ENCODE results near the gene UGGT2. TPM values are rescaled to one million over a fixed set of nuclear protein-coding genes. Genes with fewer than 3 reads are reported as not detected.
"Not testable (repeated sequence)": the region's sequence is repeated elsewhere in the genome, so short reads cannot be mapped to it uniquely, and the experiment has no call there.

The UGGT2 gene, protein sequence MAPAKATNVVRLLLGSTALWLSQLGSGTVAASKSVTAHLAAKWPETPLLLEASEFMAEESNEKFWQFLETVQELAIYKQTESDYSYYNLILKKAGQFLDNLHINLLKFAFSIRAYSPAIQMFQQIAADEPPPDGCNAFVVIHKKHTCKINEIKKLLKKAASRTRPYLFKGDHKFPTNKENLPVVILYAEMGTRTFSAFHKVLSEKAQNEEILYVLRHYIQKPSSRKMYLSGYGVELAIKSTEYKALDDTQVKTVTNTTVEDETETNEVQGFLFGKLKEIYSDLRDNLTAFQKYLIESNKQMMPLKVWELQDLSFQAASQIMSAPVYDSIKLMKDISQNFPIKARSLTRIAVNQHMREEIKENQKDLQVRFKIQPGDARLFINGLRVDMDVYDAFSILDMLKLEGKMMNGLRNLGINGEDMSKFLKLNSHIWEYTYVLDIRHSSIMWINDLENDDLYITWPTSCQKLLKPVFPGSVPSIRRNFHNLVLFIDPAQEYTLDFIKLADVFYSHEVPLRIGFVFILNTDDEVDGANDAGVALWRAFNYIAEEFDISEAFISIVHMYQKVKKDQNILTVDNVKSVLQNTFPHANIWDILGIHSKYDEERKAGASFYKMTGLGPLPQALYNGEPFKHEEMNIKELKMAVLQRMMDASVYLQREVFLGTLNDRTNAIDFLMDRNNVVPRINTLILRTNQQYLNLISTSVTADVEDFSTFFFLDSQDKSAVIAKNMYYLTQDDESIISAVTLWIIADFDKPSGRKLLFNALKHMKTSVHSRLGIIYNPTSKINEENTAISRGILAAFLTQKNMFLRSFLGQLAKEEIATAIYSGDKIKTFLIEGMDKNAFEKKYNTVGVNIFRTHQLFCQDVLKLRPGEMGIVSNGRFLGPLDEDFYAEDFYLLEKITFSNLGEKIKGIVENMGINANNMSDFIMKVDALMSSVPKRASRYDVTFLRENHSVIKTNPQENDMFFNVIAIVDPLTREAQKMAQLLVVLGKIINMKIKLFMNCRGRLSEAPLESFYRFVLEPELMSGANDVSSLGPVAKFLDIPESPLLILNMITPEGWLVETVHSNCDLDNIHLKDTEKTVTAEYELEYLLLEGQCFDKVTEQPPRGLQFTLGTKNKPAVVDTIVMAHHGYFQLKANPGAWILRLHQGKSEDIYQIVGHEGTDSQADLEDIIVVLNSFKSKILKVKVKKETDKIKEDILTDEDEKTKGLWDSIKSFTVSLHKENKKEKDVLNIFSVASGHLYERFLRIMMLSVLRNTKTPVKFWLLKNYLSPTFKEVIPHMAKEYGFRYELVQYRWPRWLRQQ (N-terminal part only)
- polyA plus RNA-seq (2013, experiment 1 of 2; ENCODE audit: insufficient read length) = 28.1 TPM
- polyA plus RNA-seq (2013, experiment 2 of 2; ENCODE audit: insufficient read length) = 32.4 TPM

GRCh38 chr13:96053003-96053703 is at the start of gene UGGT2:
Gene UGGT2, minus strand, starts transcription at chr13:96053401. Its CDS starts 89 bp downstream, at chr13:96053312.
- DNase-seq = peak; percentile 94

DNA sequence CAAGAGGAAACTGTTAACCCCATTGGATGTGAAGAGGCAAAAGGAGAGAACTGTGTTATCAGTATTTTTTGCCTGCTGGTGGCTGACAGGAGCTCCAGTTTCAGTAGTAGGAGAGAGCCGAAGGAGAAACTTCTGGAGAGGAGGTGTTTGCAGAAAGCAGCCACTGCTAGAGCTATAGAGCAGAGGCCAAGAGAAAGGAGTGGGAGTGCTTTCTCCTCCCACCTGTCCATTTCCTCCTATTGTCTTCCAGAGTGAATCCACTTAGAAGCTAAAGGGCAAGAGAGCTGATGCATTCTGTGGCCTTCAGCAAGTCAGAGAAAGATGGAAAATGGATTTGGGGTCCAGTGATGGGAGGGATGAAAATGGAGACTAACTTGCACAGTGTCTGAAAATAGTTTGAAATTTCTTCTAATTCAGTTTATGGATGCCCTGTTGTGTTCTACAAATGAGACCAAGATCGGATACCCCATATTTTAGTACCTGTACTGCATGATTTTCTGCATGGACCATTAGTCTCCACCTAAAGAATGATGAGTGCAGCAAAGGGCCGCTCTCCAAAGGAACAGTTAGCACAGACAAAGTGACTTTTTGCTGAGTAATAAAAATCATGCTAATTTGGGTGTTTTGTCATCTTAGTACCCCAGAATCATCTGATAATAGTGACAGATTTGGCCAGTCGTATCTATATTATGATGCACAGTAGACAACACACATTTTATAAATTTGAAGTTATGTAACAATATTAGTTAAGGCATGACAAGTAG is 47.4 kb upstream of the UGGT2 start:
- DNase-seq = no peak

GRCh38 chr13:96093296-96094006 is 40.2 kb upstream of the UGGT2 start:
- DNase-seq = no peak

- DNase-seq = no peak
Measured at GRCh38 chr13:96091164-96092117, 38.2 kb upstream of the UGGT2 start.

DNA sequence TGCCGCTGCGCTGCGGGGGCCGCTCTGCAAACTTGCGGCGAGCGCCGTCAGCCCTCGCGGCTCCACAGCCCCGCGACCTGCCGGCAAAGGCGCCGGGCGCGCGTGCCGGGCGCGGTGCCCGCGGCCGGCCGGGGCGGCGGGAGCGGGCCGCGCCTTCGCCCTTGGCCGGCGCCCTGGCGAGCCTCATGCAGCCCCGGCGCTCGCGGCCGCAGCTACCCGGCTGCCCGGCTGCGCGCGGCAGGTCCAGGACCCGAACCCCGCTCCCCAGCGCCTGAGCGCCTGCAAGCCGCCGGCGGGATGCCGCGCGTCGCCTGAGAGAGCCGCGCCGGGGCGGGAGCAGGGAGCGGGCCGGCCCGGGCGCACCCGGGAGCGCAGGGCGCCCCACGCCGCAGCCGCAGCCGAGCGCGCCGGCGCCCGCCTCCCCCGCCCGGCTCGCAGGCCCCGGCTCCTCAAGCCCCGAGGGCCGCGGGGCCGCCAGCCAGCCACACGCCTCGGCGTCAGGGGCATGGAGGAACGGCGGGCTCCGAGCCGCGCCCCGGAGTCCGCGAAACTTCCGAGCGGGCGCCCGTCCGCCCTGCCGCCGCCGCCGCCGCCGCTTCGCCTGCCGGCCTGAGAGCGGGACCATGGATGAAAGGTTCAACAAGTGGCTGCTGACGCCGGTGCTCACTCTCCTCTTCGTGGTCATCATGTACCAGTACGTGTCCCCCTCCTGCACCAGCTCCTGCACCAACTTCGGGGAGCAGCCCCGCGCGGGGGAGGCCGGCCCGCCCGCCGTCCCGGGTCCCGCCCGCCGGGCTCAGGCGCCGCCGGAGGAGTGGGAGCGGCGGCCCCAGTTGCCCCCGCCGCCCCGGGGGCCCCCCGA is 37.3 kb upstream of the UGGT2 start:
- peak; percentile 15 for DNase-seq

DNA sequence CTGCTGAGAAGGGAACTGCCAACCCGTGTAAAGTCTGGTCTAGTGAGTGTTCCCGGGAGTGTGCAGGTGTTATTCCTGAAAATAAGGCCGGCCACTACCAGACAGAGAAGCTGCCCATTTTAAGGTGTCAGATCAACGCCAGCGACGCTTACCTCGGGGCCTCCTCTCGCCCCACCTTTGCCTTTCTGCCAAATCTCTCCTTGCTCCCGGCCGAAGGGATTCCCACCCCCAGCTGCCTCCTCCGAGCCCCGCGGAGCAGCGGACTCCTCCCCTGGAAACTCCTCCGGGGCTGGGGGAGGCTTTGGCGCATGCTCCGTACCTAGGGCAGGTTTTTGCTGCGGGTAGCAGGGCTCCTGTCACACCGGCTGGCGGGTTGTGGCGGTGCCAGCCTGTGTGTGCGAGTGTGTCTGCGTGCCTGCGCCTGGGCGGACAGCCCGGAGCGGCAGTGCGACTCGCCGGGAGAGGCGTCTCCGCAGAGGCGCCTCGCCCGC is 36.6 kb upstream of the UGGT2 start, which contains the start of gene HS6ST3:
TSS of gene HS6ST3 (plus strand) at position 359 of the 491 bp plus-strand sequence.
- peak; percentile 3 for DNase-seq

DNA sequence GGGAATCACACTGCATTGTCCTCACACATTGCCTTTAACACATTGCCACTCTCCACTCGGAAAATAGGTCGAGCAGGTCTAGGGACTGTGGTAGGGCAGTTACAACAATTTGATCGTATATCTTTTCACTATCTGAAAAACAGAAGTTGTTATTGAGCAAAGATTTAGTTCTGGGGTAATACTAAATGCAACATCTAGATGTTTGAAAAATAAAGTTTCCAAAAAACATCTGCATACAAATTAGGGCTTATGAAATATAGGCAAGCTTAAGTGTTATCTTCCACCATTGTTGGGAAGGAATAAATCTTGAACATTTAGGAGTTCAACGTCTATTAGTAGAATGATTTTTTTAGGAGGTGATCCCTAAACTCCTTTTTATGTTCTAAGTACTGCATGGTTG is 35.9 kb upstream of the UGGT2 start:
- no peak for DNase-seq

DNA sequence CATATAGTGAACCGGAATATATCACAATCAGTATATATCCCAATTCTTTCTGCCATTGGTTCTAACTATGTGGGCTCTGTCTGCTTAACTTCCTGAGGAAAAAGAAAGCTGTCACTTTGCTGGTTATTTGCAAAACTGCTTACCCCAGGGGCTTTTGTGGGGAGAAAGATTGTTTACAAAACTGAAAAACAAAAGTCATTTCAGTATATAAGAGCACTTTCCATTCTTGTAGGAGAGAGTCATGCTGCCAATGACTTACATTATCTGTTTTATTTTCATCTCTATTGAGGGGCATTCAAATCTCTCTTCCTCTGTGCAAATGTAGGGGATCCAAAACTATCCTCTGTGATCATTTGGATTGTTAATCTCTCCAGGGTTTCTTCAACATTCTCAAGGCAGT is 33.5 kb upstream of the UGGT2 start:
- DNase-seq = no peak

DNA sequence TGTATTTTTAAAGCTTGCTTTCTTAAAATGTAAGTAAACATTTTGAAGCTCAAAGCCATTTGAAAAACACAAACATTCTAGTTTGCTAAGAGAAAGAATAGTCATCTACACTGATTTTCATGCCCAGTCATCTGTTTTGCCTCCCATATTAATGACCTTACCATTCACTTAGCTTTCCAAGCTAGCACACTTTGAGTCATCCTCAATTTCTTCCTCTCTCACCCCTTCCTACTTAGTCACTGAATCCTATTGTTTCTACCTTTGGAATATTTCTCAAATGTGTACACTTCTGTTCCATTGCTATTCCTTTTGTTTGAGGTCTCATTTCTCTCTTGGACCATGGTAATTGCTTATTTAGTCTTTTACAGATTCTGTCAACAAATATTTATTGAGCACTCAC is 29.4 kb upstream of the UGGT2 start:
- DNase-seq = no peak

DNA sequence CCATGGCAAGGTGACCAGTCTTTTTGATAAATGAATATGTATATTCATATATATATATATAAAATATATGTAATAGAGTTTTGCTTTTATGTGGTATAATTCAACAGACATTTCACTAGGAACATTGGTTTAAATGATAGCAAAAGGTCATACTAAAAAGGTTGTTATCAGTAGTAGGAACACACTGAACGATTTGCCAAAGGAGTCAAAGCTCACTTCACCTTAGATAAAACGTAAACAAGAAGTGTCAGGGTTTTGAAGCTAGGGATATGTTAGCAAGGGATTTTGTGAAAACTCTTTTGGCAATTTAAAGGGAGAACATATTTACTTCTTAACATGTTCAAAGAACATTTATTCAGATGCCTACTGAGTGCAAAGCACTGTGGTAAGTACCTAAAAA is 28.7 kb upstream of the UGGT2 start:
- DNase-seq = no peak

- DNase-seq = no peak
Measured at GRCh38 chr13:96080676-96081075, 27.5 kb upstream of the UGGT2 start.

GRCh38 chr13:96075953-96076543 is 22.8 kb upstream of the UGGT2 start:
- peak; percentile 18 for DNase-seq

DNA sequence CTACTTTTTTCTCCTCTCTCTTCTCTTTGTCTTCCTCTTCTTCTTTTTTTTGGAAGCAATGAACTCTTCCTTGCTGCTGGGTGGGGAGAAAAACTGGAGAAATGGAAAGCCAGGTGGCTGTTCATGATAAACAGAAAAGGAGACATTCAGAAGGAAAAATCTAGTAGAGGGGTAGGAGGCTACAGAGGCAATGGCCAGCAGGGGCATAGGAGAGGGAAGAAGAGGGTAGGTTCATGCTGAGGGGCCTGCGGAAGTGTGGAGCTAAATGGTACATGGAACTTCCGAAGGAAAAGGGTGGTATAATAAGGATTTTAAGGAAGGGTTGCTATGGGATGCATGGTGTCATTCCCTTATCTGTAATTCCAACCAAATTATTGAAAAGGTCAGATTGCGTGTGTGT is 19.2 kb upstream of the UGGT2 start:
- DNase-seq = no peak

GRCh38 chr13:96071504-96071903 is 18.3 kb upstream of the UGGT2 start:
- no peak for DNase-seq

DNA sequence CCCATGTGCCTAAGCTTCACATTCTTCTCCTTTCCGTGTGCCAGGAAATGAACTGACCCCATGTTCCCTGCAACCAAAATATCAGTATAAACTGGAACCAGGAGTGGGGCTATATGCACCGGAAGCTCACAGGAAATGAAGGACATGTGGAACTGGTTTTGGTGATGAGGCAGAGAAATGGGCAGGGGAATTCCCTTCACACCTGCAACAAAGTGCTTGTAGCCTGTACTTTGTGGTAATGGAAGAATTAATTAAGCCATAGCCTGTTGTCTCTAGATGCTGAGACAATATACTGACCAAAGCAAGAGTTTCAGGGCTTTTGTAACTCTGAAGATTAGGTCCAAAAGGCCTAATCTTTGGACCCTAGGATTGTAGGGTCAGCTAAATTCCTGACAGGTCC is 15.5 kb upstream of the UGGT2 start:
- no peak for DNase-seq

- DNase-seq = no peak
Measured at GRCh38 chr13:96065849-96066248, 12.6 kb upstream of the UGGT2 start.

- DNase-seq = peak; percentile 51
Measured at GRCh38 chr13:96052656-96053002, 572 bp downstream of the UGGT2 start.

- not testable (repeated sequence) for DNase-seq
Measured at GRCh38 chr13:96051946-96052345, 1.3 kb downstream of the UGGT2 start.

Measured in fibroblast of skin of scalp (primary cell).